Measurements from ENCODE around the gene ST6GALNAC3.
"Not testable (repeated sequence)": the region's sequence is repeated elsewhere in the genome, so short reads cannot be mapped to it uniquely, and the experiment has no call there.

ST6GALNAC3 gene

DNA sequence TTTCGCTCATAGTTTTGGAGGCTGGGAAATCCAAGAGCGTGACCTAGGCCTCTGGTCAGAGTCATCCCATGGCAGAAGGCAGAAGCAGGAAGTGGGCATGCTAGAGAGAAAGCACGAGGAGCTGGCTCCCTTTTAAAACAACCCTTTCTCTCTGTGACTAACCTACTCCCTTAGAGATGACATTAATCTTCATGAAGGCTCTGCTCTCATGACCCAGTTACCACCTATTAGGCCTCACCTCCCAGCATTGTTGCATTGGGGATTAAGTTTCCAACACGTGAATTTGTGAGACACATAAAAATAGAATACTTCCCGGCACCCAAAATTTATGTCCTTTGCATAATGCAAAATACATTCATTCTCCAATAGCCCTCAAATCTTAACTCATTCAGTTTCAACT, 569.6 kb downstream of the ST6GALNAC3 start:
- in situ Hi-C loops (cut with HindIII; ENCODE audit: low pct_ligation_motif_present, low sequenced_read_pairs): no loop called here
- H3K27me3 ChIP-seq (replicated peaks): no peaks in the 10 kb centered on the region
- no peaks in the 10 kb centered on the region for H3K36me3 ChIP-seq (replicated peaks)
- no peak overlapping the region for H3K4me3 ChIP-seq (ENCODE audit: low read depth, low read length)
- no peak for DNase-seq
- TF ChIP-seq, protein P1, sequence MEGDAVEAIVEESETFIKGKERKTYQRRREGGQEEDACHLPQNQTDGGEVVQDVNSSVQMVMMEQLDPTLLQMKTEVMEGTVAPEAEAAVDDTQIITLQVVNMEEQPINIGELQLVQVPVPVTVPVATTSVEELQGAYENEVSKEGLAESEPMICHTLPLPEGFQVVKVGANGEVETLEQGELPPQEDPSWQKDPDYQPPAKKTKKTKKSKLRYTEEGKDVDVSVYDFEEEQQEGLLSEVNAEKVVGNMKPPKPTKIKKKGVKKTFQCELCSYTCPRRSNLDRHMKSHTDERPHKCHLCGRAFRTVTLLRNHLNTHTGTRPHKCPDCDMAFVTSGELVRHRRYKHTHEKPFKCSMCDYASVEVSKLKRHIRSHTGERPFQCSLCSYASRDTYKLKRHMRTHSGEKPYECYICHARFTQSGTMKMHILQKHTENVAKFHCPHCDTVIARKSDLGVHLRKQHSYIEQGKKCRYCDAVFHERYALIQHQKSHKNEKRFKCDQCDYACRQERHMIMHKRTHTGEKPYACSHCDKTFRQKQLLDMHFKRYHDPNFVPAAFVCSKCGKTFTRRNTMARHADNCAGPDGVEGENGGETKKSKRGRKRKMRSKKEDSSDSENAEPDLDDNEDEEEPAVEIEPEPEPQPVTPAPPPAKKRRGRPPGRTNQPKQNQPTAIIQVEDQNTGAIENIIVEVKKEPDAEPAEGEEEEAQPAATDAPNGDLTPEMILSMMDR (IDR thresholded peaks at IDR 0.05; ENCODE audit: low read depth, low read length, missing control alignments): no peak
- no peak overlapping the region for H3K27ac ChIP-seq

DNA sequence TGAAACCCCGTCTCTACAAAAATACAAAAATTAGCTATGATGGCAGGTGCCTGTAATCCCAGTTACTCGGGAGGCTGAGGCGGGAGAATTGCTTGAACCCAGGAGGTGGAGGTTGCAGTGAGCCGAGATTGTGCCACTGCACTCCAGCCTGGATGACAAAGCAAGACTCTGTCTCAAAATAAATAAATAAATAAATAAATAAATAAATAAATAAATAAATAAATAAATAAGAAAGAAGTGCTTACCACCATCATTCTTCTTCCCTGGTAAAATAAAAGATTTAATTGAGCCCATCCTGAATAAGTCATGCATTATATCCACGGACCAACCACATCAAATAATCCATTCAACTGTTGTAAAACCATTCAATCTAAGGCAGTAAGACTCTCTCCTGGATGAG, 578.3 kb downstream of the ST6GALNAC3 start:
- H3K27me3 ChIP-seq (replicated peaks); in situ Hi-C loops (cut with HindIII; ENCODE audit: low pct_ligation_motif_present, low sequenced_read_pairs); DNase-seq; H3K4me3 ChIP-seq (ENCODE audit: low read depth, low read length); H3K36me3 ChIP-seq (replicated peaks); H3K27ac ChIP-seq: not testable (repeated sequence)

DNA sequence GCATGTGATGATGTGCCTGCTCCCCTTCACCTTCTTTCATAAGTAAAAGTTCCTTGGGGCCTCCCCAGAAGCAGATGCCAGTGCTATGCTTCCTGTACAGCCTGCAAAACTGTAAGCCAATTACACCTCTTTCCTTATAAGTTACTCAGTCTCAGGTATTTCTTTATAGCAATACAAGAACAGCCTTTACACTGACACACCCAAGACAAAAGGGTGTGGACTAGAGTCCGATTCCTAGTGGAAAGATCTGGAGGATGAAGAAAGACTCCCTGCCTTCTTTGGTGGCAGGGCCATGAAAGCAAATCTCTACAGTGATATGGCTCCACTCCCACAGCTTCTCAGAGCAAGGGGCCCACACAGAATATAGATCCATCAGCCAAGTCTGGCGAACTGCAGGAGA, 583.1 kb downstream of the ST6GALNAC3 start:
- TF ChIP-seq, protein P1 (IDR thresholded peaks at IDR 0.05; ENCODE audit: low read depth, low read length, missing control alignments): no peak
- no peaks in the 10 kb centered on the region for H3K27me3 ChIP-seq (replicated peaks)
- in situ Hi-C loops (cut with HindIII; ENCODE audit: low pct_ligation_motif_present, low sequenced_read_pairs): no loop called here
- no peak for DNase-seq
- no peaks in the 10 kb centered on the region for H3K36me3 ChIP-seq (replicated peaks)
- H3K4me3 ChIP-seq (ENCODE audit: low read depth, low read length): no peak overlapping the region
- H3K27ac ChIP-seq: no peak overlapping the region

DNA sequence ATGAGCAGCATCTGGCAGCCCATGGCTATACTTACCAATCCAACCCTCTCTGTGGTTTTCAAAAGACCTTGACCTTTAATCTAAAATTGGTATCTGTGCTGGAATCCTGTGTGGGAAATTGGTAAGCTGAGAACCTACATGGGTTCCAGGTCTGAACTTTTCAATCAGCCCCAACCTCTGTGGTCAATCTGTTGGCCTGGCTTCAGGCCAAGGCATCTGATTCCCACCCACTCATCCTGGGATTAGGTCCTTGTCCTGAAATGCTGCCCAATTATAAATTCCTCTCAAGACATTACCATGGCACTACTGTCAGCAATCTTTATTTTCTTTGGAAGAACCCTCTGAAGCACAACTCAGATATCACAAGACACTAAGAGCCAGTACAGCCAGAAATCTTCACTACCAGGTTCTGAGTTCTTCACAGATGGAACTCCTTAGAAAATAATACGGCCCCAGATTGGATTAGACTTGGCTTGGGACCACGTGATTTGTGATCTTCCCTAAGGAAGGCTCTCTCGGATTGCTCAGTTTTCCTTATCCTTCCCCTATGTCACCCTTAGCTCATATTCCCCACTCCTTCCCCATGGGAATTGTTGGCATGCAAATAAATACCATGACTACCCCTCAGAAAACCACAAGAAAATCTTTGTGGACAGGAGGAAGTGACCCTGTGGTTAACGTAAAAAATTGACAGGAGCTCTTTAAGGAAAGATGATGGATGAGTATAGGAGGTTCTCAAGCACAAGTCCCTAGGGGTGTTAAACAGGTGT, 584.8 kb downstream of the ST6GALNAC3 start:
- Histone ChIP-seq H3K27ac (no peak overlapping the region), H3K4me3 (ENCODE audit: low read depth, low read length) (no peak overlapping the region), H3K27me3 (replicated peaks) (no peaks in the 10 kb centered on the region), H3K36me3 (replicated peaks) (no peaks in the 10 kb centered on the region)
- DNase-seq: peak; percentile 22
- TF ChIP-seq, protein P1 (IDR thresholded peaks at IDR 0.05; ENCODE audit: low read depth, low read length, missing control alignments): no peak
- in situ Hi-C loops (cut with HindIII; ENCODE audit: low pct_ligation_motif_present, low sequenced_read_pairs): no loop called here

DNA sequence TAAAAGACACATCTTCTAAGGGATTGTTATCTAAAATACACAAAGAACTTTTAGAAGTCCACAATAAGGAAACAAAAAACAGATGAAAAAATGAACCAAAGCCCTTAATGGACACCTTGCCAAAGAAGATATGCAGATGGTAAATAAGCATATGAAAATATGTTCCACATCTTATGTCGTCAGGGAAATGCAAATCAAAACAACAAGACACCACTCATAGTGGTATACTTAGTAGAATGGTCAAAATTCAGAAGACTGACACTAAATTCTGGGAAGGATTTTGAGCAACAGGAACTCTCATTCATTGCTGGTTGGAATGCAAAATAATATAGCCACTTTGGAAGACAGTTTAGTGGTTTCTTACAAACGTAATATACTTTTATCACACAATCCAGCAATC, 587.0 kb downstream of the ST6GALNAC3 start:
- Histone ChIP-seq H3K27me3 (replicated peaks) (no peaks in the 10 kb centered on the region), H3K36me3 (replicated peaks) (no peaks in the 10 kb centered on the region), H3K4me3 (ENCODE audit: low read depth, low read length) (no peak overlapping the region), H3K27ac (no peak overlapping the region)
- TF ChIP-seq, protein P1 (IDR thresholded peaks at IDR 0.05; ENCODE audit: low read depth, low read length, missing control alignments): no peak
- DNase-seq: no peak
- in situ Hi-C loops (cut with HindIII; ENCODE audit: low pct_ligation_motif_present, low sequenced_read_pairs): no loop called here

DNA sequence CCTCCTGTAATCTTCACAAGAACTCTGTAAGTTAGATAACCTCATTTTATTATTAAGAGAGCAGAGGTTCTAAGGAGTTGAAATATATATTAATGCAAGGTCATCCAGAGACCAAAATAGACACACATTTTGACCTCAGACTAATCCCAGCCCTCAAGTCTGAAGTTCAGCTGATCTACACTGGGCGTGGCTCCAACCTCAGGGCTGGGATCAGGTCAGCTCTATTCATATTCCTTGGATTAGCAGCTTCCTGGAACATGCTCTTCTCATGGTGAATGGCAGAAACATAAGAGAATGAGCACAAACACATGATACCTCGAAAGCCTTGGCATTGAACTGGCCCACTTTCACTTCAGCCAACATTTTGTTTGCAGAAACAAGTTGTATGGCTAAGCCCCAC, 592.0 kb downstream of the ST6GALNAC3 start:
- Histone ChIP-seq H3K36me3 (replicated peaks) (no peaks in the 10 kb centered on the region), H3K4me3 (ENCODE audit: low read depth, low read length) (no peak overlapping the region), H3K27ac (no peak overlapping the region), H3K27me3 (replicated peaks) (no peaks in the 10 kb centered on the region)
- TF ChIP-seq, protein P1 (IDR thresholded peaks at IDR 0.05; ENCODE audit: low read depth, low read length, missing control alignments): no peak
- in situ Hi-C loops (cut with HindIII; ENCODE audit: low pct_ligation_motif_present, low sequenced_read_pairs): no loop called here
- no peak for DNase-seq
